HG02798 (cell line): ENCODE results near the gene RASA4B.
"Not testable (repeated sequence)": the region's sequence is repeated elsewhere in the genome, so short reads cannot be mapped to it uniquely, and the experiment has no call there.

Source experiments
- ATAC-seq: cut with Tn5 transposase; IDR thresholded peaks from one replicate; pipeline ENCODE4 v1.9.1; 2021; ENCODE audit warnings: mild to moderate bottlenecking; ENCODE audit not compliant: unreplicated experiment, poor library complexity

Gene RASA4B

DNA sequence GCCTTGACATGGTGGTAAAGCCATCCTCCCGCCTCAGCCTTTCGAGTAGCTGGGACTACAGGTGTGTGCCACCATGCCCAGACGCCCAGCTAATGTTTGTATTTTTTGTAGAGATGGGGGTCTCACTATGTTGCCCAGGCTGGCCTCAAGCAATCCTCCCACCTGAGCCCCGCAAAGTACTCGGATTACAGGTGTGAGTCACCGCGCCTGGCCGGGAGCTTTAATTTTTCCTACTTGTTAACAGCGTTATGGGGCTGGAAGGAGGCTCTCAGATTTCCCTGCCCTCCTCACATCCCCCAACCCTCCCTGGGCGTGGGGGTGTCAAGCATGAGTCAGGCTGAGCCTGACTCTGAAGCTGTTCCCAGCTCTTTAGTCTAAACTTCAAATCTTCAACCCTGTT is 61.2 kb downstream of the RASA4B start:
- ATAC-seq: no peak

DNA sequence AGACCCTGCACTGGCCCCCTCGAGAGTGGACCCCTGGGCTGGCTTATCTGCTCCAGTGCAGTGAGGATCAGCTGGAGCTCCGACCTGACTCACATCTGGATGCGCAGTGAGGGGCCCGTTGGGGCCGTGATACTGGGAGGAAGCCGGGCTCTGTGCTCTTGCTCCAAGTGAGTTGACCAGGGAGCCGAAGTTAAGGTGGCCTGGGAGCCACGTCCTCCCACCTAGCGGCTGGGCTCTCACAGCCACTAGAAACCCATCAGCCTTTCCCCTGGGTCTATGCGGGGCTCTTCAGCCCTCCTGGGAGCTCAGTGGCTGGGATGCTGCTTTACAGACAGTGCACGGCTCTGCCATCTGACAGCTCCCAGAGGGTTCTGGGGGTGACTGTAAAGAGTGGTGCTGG is 62.0 kb downstream of the RASA4B start:
- ATAC-seq: no peak

GRCh38 chr7:102454932-102455331 is 62.6 kb downstream of the RASA4B start:
- not testable (repeated sequence) for ATAC-seq

DNA sequence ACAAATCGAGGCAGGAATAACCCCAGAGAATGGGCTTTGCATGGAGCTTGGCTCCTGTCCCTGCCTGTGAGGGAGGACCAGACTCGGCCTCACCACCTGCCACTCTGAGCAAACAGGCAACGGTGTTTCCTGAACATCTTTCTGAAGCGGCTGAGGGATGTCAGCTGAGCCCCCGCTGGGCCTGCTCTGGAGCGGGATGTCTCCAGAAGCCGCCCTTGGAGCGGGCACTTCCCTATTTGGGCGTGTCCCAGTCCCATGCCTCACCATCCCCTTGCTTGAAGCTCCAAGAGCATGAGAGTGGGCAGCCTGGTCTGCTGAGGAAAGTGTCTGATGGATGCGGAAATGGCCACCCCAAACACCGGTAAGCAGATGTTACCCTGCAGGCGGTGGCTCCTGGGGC is 63.1 kb downstream of the RASA4B start:
- no peak for ATAC-seq

GRCh38 chr7:102453319-102453718 is 64.3 kb downstream of the RASA4B start:
- ATAC-seq: no peak

GRCh38 chr7:102452451-102452850 is 65.1 kb downstream of the RASA4B start:
- ATAC-seq: no peak

GRCh38 chr7:102451371-102452054 is 66.1 kb downstream of the RASA4B start:
- ATAC-seq: no peak

DNA sequence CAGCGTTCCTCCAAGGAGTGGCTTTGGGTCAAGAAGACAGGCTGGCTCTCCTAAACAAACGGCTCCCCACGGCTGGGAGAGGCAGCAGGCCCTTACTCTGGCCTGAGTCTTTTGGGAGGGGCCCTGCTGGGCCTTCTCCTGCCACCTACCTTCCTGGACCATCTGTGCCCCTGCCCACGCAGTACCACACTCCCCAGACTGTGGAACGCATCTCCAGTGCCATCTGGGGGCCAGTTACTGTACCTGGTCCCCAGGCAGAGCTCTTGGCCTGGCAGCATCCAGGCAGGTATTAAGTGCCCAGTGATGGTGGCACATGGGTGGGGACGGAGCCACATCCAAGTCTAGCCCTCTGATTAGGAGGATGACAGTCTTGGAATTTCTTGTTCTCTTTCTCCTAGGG is 67.3 kb downstream of the RASA4B start:
- peak; percentile 65 for ATAC-seq

DNA sequence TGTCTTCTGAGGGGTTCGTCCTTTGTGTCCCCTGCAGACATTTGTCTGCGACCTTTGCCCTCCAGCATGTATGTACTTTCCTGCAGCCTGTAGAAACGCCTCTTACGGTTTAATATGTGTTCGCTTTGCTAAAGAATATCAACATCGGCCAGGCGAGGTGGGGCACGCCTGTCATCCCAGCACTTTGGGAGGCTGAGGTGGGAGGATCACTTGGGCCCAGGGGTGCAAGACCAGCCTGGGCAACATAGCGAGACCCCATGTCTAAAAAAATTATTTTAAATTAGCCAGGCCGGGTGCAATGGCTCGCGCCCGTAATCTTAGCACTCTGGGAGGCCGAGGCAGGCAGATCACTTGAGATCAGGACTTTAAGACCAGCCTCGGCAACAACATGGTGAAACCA is 68.4 kb downstream of the RASA4B start:
- ATAC-seq: no peak

GRCh38 chr7:102447311-102447710 is 70.3 kb downstream of the RASA4B start:
- ATAC-seq: no peak

GRCh38 chr7:102446387-102447156 is 71.0 kb downstream of the RASA4B start:
- ATAC-seq: no peak

DNA sequence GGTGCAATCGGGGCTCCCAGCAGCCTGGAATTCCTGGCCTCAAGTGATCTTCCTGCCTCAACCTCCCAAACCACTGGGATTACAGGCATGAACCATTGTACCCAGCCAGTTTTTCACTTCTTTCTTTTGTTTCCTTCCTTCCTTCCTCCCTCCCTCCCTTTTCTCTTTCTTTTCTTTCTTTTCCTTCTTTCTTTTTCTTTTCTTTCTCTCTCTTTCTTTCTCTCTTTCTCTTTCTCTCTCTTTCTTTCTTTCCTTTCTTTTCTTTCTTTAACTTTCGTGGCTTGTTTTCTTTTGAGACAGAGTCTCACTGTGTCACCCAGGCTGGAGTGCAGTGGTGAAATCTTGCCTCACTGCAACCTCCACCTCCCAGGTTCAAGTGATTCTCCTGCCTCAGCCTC is 71.9 kb downstream of the RASA4B start:
- no peak for ATAC-seq

DNA sequence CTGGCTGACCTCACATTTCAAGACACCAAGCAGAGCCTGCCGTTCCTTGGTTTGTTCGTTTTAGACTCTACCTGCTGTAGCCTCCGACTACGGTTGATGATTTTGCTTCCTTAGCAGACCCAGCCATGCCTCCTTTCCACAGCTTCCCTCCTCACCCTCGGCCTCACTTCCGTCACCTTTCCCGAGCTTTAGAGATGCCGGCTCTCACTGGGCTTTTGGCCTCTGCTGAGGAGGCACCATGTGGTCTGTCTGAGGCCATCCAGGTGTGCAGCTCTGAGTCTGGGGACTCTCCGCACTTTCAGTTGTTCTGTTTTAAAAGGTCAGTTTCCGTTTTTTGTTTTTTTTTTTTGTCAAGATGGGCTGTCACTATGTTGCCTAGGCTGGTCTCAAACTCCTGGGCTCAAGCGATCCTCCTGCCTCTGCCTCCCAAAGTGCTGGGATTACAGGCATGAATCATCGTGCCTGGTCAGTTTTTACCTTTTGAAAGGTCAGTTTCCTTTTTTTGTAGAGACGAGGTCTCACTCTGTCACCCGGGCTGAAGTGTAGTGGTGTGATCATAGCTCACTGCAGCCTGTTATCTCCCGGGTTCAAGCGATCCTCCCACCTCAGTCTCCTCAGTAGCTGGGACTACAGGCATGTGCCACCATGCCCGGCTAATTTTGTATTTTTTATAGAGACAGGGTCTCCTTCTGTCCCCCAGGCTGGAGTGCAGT is 72.5 kb downstream of the RASA4B start:
- peak; percentile 46 for ATAC-seq

- no peak for ATAC-seq
These were observed 77.4 kb downstream of the RASA4B start for GRCh38 chr7:102439963-102440795.

DNA sequence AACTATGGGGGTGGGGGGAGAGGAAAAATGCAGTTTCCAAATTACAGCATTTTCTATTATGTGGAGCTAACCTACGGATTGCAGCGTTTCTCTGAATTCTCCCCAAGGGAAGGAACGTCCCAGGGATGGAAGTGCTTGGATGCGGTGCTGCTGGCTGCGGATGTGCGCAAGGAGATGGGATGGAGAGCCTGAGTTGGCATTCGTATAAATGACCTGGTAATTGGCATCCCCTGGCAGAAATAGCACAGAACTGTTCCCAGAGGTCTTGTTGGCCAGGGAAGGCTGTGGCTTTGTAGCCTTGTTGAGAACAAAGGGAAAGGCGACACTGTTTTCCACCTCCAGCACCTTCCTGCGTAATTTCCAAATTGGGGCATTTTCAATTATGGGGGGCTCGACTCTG is 81.5 kb downstream of the RASA4B start:
- ATAC-seq: no peak

- ATAC-seq: no peak
These were observed 83.5 kb downstream of the RASA4B start for GRCh38 chr7:102434039-102434486.

DNA sequence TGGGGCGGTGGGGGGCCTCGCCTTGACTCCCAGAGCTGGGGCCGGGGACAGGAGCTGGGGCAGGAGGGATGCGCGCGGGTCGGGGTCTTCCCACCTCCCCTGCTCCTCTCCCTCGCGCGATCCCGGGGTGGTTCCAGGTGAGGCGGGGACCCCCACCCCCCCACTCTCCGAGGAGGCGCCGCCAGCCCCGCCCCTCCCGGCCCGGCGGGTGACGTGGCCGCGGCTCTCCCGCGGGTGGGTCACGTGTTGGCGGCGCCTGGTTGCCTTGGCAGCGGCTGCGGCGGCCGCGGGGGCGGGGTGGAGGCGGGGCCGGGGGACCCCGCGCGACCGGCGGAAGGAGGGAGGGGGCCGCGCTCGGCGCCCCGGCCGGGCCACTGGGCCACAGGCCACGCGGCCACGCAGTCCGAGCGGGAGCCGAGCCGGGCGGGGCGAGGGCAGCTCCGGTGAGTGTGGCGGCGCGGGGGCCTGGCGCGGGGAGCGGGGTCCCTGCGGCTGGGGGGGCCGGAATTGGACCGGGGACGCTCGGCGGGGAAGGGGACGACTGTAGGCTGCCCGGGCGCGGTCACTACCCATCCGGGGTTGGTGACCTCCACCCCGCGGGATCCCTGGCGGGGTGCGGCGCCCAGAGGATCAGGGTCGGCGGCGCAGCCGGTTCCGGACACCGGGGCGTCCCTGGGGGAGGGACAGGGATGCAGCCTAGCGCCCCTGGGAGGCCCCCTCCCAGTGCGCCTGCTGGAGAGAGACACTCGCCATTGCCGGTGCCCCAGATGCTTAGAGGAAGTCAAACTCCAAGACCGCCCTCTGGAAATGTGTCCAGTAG is 84.1 kb downstream of the RASA4B start, which contains the start of gene ORAI2:
Gene ORAI2, plus strand, starts transcription at position 357 of the 820 bp plus-strand sequence. CDS start 5,382 bp downstream, outside the sequence.
- peak; percentile 76 for ATAC-seq
